RKO (cell line): ENCODE data around the gene USH2A.

Experiments used
- DNase-seq: peaks from one replicate; pipeline ENCODE4 v3.0.0-alpha.2; 2016; ENCODE audit warnings: low spot score

Gene USH2A

GRCh38 chr1:215645182-215645581, 778.1 kb downstream of the USH2A start:
- no peak for DNase-seq

GRCh38 chr1:215643592-215644321, 779.5 kb downstream of the USH2A start:
- DNase-seq = no peak

- DNase-seq = no peak
Measured at GRCh38 chr1:215640429-215641148, 782.7 kb downstream of the USH2A start.

- no peak for DNase-seq
Measured at GRCh38 chr1:215637041-215637573, 786.1 kb downstream of the USH2A start.

GRCh38 chr1:215636258-215636965, 786.8 kb downstream of the USH2A start:
- no peak for DNase-seq

GRCh38 chr1:215635827-215636226, 787.4 kb downstream of the USH2A start:
- no peak for DNase-seq

GRCh38 chr1:215631489-215631888, 791.8 kb downstream of the USH2A start:
- DNase-seq = no peak

- DNase-seq = no peak
Measured at GRCh38 chr1:215631040-215631439, 792.2 kb downstream of the USH2A start.

- no peak for DNase-seq
Measured at GRCh38 chr1:215625949-215626348, 797.3 kb downstream of the USH2A start.

GRCh38 chr1:215623162-215623561, 800.1 kb downstream of the USH2A start:
- no peak for DNase-seq

- DNase-seq = no peak
Measured at GRCh38 chr1:215617979-215618378, 805.3 kb downstream of the USH2A start.

- DNase-seq = no peak
Measured at GRCh38 chr1:215612391-215612790, 810.9 kb downstream of the USH2A start.

GRCh38 chr1:215608646-215609045, 814.6 kb downstream of the USH2A start:
- DNase-seq = no peak

- DNase-seq = no peak
Measured at GRCh38 chr1:215607412-215607811, 815.8 kb downstream of the USH2A start.

GRCh38 chr1:215606564-215607168, 816.6 kb downstream of the USH2A start:
- peak; percentile 59 for DNase-seq

- DNase-seq = no peak
Measured at GRCh38 chr1:215606036-215606435, 817.2 kb downstream of the USH2A start.

- no peak for DNase-seq
Measured at GRCh38 chr1:215605011-215605621, 818.1 kb downstream of the USH2A start.

GRCh38 chr1:215603319-215603718, 819.9 kb downstream of the USH2A start:
- no peak for DNase-seq

GRCh38 chr1:215601276-215601675, 822.0 kb downstream of the USH2A start:
- no peak for DNase-seq

GRCh38 chr1:215600867-215601266, 822.4 kb downstream of the USH2A start:
- no peak for DNase-seq

- no peak for DNase-seq
Measured at GRCh38 chr1:215600258-215600792, 822.9 kb downstream of the USH2A start.
